Measurements from ENCODE around the gene DLG2. TPM values are rescaled to one million over a fixed set of nuclear protein-coding genes. Genes with fewer than 3 reads are reported as not detected.

The DLG2 gene
- total RNA-seq, 4 donors from 2014 or later = 2.9 to 30.2 (median 22.6) TPM

GRCh38 chr11:83533166-83533565 lies 2094.0 kb downstream of the DLG2 start:
- intact Hi-C loops (cut with DNase I; ENCODE audit: low total_unique reads) = no loop called here
- Histone ChIP-seq H3K36me3 (no peaks in the 10 kb centered on the region), H3K27ac (no peak overlapping the region), H3K4me1 (no peaks in the 10 kb centered on the region), H3K9me3 (no peaks in the 10 kb centered on the region), H3K4me3 (no peak overlapping the region), H3K27me3 (no peaks in the 10 kb centered on the region)
- TF ChIP-seq, protein P1, sequence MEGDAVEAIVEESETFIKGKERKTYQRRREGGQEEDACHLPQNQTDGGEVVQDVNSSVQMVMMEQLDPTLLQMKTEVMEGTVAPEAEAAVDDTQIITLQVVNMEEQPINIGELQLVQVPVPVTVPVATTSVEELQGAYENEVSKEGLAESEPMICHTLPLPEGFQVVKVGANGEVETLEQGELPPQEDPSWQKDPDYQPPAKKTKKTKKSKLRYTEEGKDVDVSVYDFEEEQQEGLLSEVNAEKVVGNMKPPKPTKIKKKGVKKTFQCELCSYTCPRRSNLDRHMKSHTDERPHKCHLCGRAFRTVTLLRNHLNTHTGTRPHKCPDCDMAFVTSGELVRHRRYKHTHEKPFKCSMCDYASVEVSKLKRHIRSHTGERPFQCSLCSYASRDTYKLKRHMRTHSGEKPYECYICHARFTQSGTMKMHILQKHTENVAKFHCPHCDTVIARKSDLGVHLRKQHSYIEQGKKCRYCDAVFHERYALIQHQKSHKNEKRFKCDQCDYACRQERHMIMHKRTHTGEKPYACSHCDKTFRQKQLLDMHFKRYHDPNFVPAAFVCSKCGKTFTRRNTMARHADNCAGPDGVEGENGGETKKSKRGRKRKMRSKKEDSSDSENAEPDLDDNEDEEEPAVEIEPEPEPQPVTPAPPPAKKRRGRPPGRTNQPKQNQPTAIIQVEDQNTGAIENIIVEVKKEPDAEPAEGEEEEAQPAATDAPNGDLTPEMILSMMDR (IDR thresholded peaks at IDR 0.05) = no peak
- TF ChIP-seq POLR2A (IDR thresholded peaks at IDR 0.05) = no peak
- DNase-seq = no peak

GRCh38 chr11:83528877-83529276 lies 2098.3 kb downstream of the DLG2 start:
- TF ChIP-seq POLR2A (IDR thresholded peaks at IDR 0.05) = no peak
- TF ChIP-seq, protein P1 (IDR thresholded peaks at IDR 0.05) = no peak
- no peak overlapping the region for H3K27ac ChIP-seq
- H3K36me3 ChIP-seq = no peaks in the 10 kb centered on the region
- intact Hi-C loops (cut with DNase I; ENCODE audit: low total_unique reads) = no loop called here
- no peaks in the 10 kb centered on the region for H3K4me1 ChIP-seq
- no peaks in the 10 kb centered on the region for H3K27me3 ChIP-seq
- H3K4me3 ChIP-seq = no peak overlapping the region
- no peak for DNase-seq
- no peaks in the 10 kb centered on the region for H3K9me3 ChIP-seq

DNA sequence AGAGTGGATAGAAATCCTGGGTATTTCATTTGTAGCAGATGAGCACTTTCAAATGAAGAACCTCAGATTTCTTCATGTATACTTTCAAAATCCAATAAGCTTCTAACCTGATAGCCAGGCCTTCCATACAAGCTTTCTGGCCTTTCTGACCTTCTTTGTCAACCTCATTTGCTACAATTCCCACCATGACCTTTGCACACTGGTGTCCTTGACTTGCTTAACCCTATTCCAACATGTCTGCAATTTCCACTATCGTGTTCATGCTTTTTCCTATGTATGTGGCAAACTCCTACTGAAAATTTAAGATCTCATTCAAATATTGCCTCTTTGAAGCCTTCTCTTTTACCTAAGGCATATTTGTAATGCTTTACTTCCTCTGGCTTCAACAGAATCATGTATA lies 2098.9 kb downstream of the DLG2 start:
- Histone ChIP-seq H3K9me3 (no peaks in the 10 kb centered on the region), H3K4me3 (no peak overlapping the region), H3K27me3 (no peaks in the 10 kb centered on the region), H3K4me1 (no peaks in the 10 kb centered on the region), H3K36me3 (no peaks in the 10 kb centered on the region), H3K27ac (no peak overlapping the region)
- TF ChIP-seq, protein P1 (IDR thresholded peaks at IDR 0.05) = no peak
- no peak for TF ChIP-seq POLR2A (IDR thresholded peaks at IDR 0.05)
- intact Hi-C loops (cut with DNase I; ENCODE audit: low total_unique reads) = no loop called here
- no peak for DNase-seq

DNA sequence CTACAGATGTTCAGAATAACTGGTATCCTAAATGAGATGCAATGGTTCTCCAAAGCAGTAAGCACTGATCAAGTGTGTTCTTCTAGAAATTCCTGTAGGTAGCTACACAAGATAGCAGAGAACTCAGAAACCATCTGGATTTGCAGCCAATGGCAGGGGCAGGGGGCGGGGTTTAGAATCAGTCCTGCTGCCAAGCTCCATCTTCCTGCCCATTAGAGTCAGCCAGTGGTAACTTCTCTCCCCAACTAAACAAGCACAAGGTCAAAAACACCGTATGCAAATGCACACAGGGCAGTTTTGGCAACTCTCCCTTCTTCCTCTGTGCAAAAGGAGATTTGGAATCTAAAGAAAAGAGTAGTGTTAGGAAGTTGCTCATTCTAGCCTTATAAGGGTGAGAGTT lies 2103.5 kb downstream of the DLG2 start:
- Histone ChIP-seq H3K27ac (no peak overlapping the region), H3K4me1 (no peaks in the 10 kb centered on the region), H3K4me3 (no peak overlapping the region), H3K9me3 (no peaks in the 10 kb centered on the region), H3K27me3 (no peaks in the 10 kb centered on the region), H3K36me3 (no peaks in the 10 kb centered on the region)
- DNase-seq = no peak
- TF ChIP-seq POLR2A (IDR thresholded peaks at IDR 0.05) = no peak
- TF ChIP-seq, protein P1 (IDR thresholded peaks at IDR 0.05) = no peak
- intact Hi-C loops (cut with DNase I; ENCODE audit: low total_unique reads) = no loop called here

DNA sequence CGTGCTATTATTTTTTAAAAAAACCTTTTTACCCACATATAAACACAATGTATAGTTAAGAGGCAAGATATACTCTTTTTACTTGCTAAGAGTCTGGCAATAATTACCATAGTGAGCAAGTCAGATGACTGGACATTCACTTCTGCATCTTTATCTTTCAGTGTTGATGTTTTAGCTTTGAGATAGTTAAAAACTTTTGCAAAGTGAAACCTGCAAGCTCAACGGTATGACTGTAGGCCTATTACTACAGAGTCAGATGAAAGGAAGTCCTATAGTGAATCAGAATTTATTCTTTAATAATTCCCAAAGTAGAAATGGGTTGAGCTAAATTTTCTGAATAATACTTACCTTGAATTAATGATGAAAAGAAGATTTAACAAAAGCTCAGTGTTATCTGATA lies 2104.2 kb downstream of the DLG2 start:
- intact Hi-C loops (cut with DNase I; ENCODE audit: low total_unique reads) = no loop called here
- no peaks in the 10 kb centered on the region for H3K27me3 ChIP-seq
- TF ChIP-seq POLR2A (IDR thresholded peaks at IDR 0.05) = no peak
- TF ChIP-seq, protein P1 (IDR thresholded peaks at IDR 0.05) = no peak
- no peaks in the 10 kb centered on the region for H3K4me1 ChIP-seq
- no peaks in the 10 kb centered on the region for H3K36me3 ChIP-seq
- H3K4me3 ChIP-seq = no peak overlapping the region
- H3K27ac ChIP-seq = no peak overlapping the region
- DNase-seq = no peak
- no peaks in the 10 kb centered on the region for H3K9me3 ChIP-seq

Measured in uterus (tissue), 4 donors.